ENCODE measurements around the gene CHURC1. TPM values are rescaled to one million over a fixed set of nuclear protein-coding genes. Genes with fewer than 3 reads are reported as not detected.

CHURC1 gene
- total and polyA plus RNA-seq, 2 of the 13 experiments (the other 11 are each of a cell fraction or from before 2014, with no cell fraction given): 41.1 to 74.4 TPM

GRCh38 chr14:64942531-64943111 lies 28.4 kb downstream of the CHURC1 start, which contains the start of gene GPX2 (continued):
- TF ChIP-seq ZFP91 (CRISPR knock-in tag; IDR thresholded peaks at IDR 0.05; ENCODE audit: borderline replicate concordance) (peak; percentile 43; the same call in 1 of the 2 replicates), MIXL1 (CRISPR knock-in tag; IDR thresholded peaks at IDR 0.05) (0 out of 2 replicates have a peak, but pooled peaks have one; percentile 44), MED8 (CRISPR knock-in tag; IDR thresholded peaks at IDR 0.05; ENCODE audit: insufficient replicate concordance) (peak; percentile 27), JDP2 (CRISPR knock-in tag; IDR thresholded peaks at IDR 0.05; ENCODE audit: borderline replicate concordance) (no peak), ZNF660 (CRISPR knock-in tag; IDR thresholded peaks at IDR 0.05; ENCODE audit: borderline replicate concordance, low read depth) (no peak), ZNF224 (CRISPR knock-in tag; IDR thresholded peaks at IDR 0.05) (no peak), PITX1 (CRISPR knock-in tag; IDR thresholded peaks at IDR 0.05) (peak; percentile 78; the same call in 1 of the 2 replicates), KMT2B (CRISPR knock-in tag; IDR thresholded peaks at IDR 0.05) (peak; percentile 37; the same call in 1 of the 2 replicates), RBFOX2 (IDR thresholded peaks at IDR 0.05; ENCODE audit: low read depth, low read length) (0 out of 2 replicates have a peak, but pooled peaks have one; percentile 19), ZIK1 (CRISPR knock-in tag; IDR thresholded peaks at IDR 0.05; ENCODE audit: borderline replicate concordance, low read depth) (no peak), KAT7 (CRISPR knock-in tag; IDR thresholded peaks at IDR 0.05; ENCODE audit: borderline replicate concordance) (0 out of 2 replicates have a peak, but pooled peaks have one; percentile 29), PAXIP1 (CRISPR knock-in tag; conservative IDR thresholded peaks at IDR 0.05) (peak; percentile 73), HINFP (CRISPR knock-in tag; IDR thresholded peaks at IDR 0.05; ENCODE audit: low read depth) (no peak), ZBTB39 (CRISPR knock-in tag; IDR thresholded peaks at IDR 0.05) (no peak), HMG20A (CRISPR knock-in tag; IDR thresholded peaks at IDR 0.05; ENCODE audit: borderline replicate concordance) (peak; percentile 54), ZNF770 (CRISPR knock-in tag; IDR thresholded peaks at IDR 0.05) (0 out of 2 replicates have a peak, but pooled peaks have one; percentile 24), ZNF792 (CRISPR knock-in tag; IDR thresholded peaks at IDR 0.05) (peak; percentile 53; the same call in 1 of the 2 replicates), PLRG1 (conservative IDR thresholded peaks at IDR 0.05) (no peak), AKAP8 (CRISPR knock-in tag; IDR thresholded peaks at IDR 0.05) (0 out of 2 replicates have a peak, but pooled peaks have one; percentile 47)
